Kidney glomerular epithelial cell (primary cell): Measurements from ENCODE around the gene STAMBP.
"Not testable (repeated sequence)": the region's sequence is repeated elsewhere in the genome, so short reads cannot be mapped to it uniquely, and the experiment has no call there.

ENCODE experiments used
- DNase-seq: peaks from one replicate; lab custom pipeline; 2025; lab: John Stamatoyannopoulos, UW

STAMBP gene

GRCh38 chr2:73828818-73829570 is at the start of gene STAMBP:
TSS of gene STAMBP (plus strand) at chr2:73828961. CDS start at chr2:73830857, 1,896 bp downstream.
- DNase-seq: peak; percentile 94

GRCh38 chr2:73779467-73780236 is 49.1 kb upstream of the STAMBP start, which contains the start of gene DUSP11:
TSS of gene DUSP11 (minus strand) at chr2:73780103. CDS start at chr2:73779974, 129 bp downstream.
- peak; percentile 90 for DNase-seq

- no peak for DNase-seq
These were observed 48.6 kb upstream of the STAMBP start for GRCh38 chr2:73780237-73780582.

GRCh38 chr2:73783402-73783801 is 45.4 kb upstream of the STAMBP start:
- not testable (repeated sequence) for DNase-seq

- DNase-seq: not testable (repeated sequence)
These were observed 44.9 kb upstream of the STAMBP start, which contains the start of gene C2orf78 for GRCh38 chr2:73783883-73784282. TSS of gene C2orf78 (plus strand) at chr2:73784183. CDS start at chr2:73784310, 127 bp downstream.

- no peak for DNase-seq
These were observed 16.9 kb upstream of the STAMBP start for GRCh38 chr2:73811878-73812277.

- no peak for DNase-seq
These were observed 16.1 kb upstream of the STAMBP start for GRCh38 chr2:73812635-73813034.

- no peak for DNase-seq
These were observed 10.5 kb upstream of the STAMBP start for GRCh38 chr2:73818296-73818695.

GRCh38 chr2:73821227-73821626 is 7.5 kb upstream of the STAMBP start:
- no peak for DNase-seq

GRCh38 chr2:73821669-73822068 is 7.1 kb upstream of the STAMBP start:
- DNase-seq: no peak

- no peak for DNase-seq
These were observed 6.5 kb upstream of the STAMBP start for GRCh38 chr2:73822276-73822675.

GRCh38 chr2:73822991-73823390 is 5.8 kb upstream of the STAMBP start:
- no peak for DNase-seq

- no peak for DNase-seq
These were observed 5.3 kb upstream of the STAMBP start for GRCh38 chr2:73823416-73823815.

- DNase-seq: peak; percentile 67
These were observed 4.7 kb upstream of the STAMBP start for GRCh38 chr2:73823916-73824523.

GRCh38 chr2:73825408-73825807 is 3.4 kb upstream of the STAMBP start:
- DNase-seq: no peak

GRCh38 chr2:73827018-73827417 is 1.7 kb upstream of the STAMBP start:
- peak; percentile 50 for DNase-seq

GRCh38 chr2:73827660-73828388 is 937 bp upstream of the STAMBP start:
- DNase-seq: no peak

- DNase-seq: no peak
These were observed 358 bp upstream of the STAMBP start for GRCh38 chr2:73828389-73828817.

GRCh38 chr2:73830871-73831401 is 2.2 kb downstream of the STAMBP start:
- peak; percentile 97 for DNase-seq

- DNase-seq: no peak
These were observed 4.2 kb downstream of the STAMBP start for GRCh38 chr2:73832930-73833329.

- DNase-seq: no peak
These were observed 7.6 kb downstream of the STAMBP start for GRCh38 chr2:73836141-73836943.
